ENCODE measurements around the gene GNA12.

Gene GNA12

DNA sequence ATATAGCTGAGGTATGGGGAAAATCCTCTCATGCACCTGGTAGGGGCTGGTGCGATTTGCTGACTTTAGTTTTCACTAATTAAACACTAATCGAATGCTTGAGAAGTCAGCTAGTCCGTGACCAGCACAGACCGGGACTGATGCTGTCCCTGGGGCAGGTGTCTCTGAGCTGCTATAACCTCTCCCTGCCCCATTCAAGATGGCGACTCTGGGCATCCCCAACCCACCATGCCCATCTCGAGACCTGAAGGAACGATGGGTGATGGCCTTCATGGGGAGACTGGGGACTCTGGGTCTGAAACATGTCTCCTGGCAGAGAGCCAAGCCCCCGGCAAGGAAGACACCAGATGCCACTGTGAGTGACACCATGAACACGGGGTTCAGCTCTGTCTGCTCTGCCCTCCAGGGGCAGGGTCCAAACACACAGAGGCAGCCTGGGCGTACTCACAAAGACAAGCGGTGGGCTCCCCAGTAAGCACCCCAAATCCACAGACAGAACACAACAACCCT is 57.4 kb downstream of the GNA12 start:
- peaks cover 28% of the 10 kb centered on the region for H3K36me3 ChIP-seq (ENCODE audit: insufficient read depth, low read length)
- no peak overlapping the region for H3K9ac ChIP-seq (ENCODE audit: insufficient read length)
- no peak overlapping the region for H3K27ac ChIP-seq
- no peaks in the 10 kb centered on the region for H3K9me3 ChIP-seq (ENCODE audit: low read depth, low read length)
- DNase-seq (ENCODE audit: low read depth, low spot score), result no peak
- no peak overlapping the region for H3K4me3 ChIP-seq
- TF ChIP-seq EZH2 (IDR thresholded peaks at IDR 0.05), result no peak
- no peak for TF ChIP-seq POLR2AphosphoS5 (IDR thresholded peaks at IDR 0.05; ENCODE audit: borderline replicate concordance, low read depth, low read length)

DNA sequence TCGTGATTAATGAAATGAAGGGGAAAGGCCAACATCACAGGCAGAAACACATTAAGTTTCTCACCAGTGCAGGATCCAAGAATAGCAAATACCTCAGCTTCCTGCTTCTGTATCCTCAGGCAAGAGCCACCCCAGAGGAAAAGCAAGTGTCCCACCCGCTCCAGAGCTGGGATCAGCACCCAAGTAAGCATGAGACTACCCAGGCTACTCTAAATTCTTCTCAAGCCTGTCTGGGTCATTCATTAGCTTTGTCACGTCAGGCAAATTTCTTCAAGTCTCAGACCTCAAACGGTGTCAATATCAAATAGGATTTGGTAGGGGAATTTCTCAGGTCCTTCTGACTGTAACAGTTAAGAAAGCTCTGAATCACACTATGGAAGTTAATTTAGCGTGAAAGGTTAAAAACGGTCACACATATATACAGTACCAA is 59.0 kb downstream of the GNA12 start:
- Histone ChIP-seq H3K9ac (ENCODE audit: insufficient read length) (peak overlapping the region; percentile 62), H3K9me3 (ENCODE audit: low read depth, low read length) (no peaks in the 10 kb centered on the region), H3K4me3 (peak overlapping the region; percentile 40), H3K27ac (peak overlapping the region; percentile 93), H3K36me3 (ENCODE audit: insufficient read depth, low read length) (peaks cover 29% of the 10 kb centered on the region)
- DNase-seq (ENCODE audit: low read depth, low spot score), result peak; percentile 59
- TF ChIP-seq POLR2AphosphoS5 (IDR thresholded peaks at IDR 0.05; ENCODE audit: borderline replicate concordance, low read depth, low read length), result no peak
- no peak for TF ChIP-seq FOXP2 (optimal IDR thresholded peaks at IDR 0.05; ENCODE audit: control extremely low read depth, extremely low read length, insufficient read depth)
- no peak for TF ChIP-seq EZH2 (IDR thresholded peaks at IDR 0.05)

DNA sequence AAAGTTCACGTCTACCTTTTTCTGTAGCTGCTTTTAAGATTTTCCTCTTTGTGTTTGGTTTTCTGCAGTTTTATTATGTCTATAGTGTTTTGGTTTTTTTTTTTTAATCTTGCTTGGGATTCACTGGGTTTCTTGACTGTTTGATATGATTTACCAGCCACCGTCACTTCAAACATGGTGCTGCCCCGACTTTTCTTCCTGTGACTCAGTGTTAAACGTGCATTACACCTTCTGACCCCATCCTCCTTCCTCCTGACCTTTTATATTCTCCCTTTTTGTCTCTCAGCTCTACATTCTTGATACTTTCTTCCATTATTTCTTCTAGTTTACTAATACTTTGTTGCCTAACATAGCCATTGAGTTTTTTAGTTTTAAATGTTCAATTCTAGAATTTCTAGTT is 61.5 kb downstream of the GNA12 start:
- TF ChIP-seq POLR2AphosphoS5 (IDR thresholded peaks at IDR 0.05; ENCODE audit: borderline replicate concordance, low read depth, low read length), result no peak
- no peak for TF ChIP-seq EZH2 (IDR thresholded peaks at IDR 0.05)
- no peak for TF ChIP-seq FOXP2 (optimal IDR thresholded peaks at IDR 0.05; ENCODE audit: control extremely low read depth, extremely low read length, insufficient read depth)
- DNase-seq (ENCODE audit: low read depth, low spot score), result no peak
- peaks cover 29% of the 10 kb centered on the region for H3K36me3 ChIP-seq (ENCODE audit: insufficient read depth, low read length)
- H3K9ac ChIP-seq (ENCODE audit: insufficient read length), result no peak overlapping the region
- H3K4me3 ChIP-seq, result no peak overlapping the region
- H3K27ac ChIP-seq, result no peak overlapping the region
- no peaks in the 10 kb centered on the region for H3K9me3 ChIP-seq (ENCODE audit: low read depth, low read length)

DNA sequence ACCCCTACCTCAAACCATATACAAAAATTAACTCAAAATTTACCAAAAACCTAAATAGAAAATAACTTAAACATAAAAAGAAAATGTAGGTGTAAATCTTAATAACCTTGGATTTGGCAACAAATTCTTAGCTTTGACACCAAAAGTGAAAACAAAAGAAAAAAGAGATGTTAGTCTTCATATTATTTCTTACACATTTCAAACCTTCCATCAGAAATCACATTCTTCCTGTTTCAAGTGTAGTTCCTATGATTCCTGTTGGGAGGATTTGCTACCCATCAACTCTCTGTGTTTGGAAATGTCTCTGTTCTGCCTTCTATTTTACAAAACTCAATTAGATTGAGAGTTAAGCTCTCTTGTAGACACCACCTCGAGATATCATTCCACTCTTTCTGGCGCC is 62.0 kb downstream of the GNA12 start:
- H3K9ac ChIP-seq (ENCODE audit: insufficient read length), result no peak overlapping the region
- H3K36me3 ChIP-seq (ENCODE audit: insufficient read depth, low read length), result peaks cover 34% of the 10 kb centered on the region
- H3K4me3 ChIP-seq, result no peak overlapping the region
- TF ChIP-seq POLR2AphosphoS5 (IDR thresholded peaks at IDR 0.05; ENCODE audit: borderline replicate concordance, low read depth, low read length) (no peak), EZH2 (IDR thresholded peaks at IDR 0.05) (no peak), FOXP2 (optimal IDR thresholded peaks at IDR 0.05; ENCODE audit: control extremely low read depth, extremely low read length, insufficient read depth) (no peak)
- H3K27ac ChIP-seq, result no peak overlapping the region
- DNase-seq (ENCODE audit: low read depth, low spot score), result no peak
- H3K9me3 ChIP-seq (ENCODE audit: low read depth, low read length), result no peaks in the 10 kb centered on the region

DNA sequence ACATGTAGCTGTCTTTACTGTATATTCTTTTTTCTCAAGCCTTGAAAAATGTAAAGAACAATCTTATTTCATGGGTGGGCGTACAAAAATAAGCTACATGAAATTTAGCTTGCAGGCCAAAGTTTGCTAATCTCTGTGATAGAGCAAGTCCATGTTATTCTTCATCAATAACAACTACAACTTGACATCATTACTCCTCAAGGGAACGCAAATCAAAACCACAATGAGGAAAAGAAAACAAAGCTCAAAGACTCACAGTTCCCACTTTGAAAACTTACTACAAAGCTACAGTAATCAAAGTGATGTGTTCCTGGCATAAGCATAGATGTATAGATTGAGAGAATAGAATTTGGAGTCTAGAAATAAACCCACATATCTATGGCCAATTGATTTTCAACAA is 62.5 kb downstream of the GNA12 start:
- Histone ChIP-seq H3K9me3 (ENCODE audit: low read depth, low read length) (no peaks in the 10 kb centered on the region), H3K4me3 (no peak overlapping the region), H3K27ac (no peak overlapping the region), H3K36me3 (ENCODE audit: insufficient read depth, low read length) (peaks cover 35% of the 10 kb centered on the region), H3K9ac (ENCODE audit: insufficient read length) (no peak overlapping the region)
- no peak for DNase-seq (ENCODE audit: low read depth, low spot score)
- TF ChIP-seq FOXP2 (optimal IDR thresholded peaks at IDR 0.05; ENCODE audit: control extremely low read depth, extremely low read length, insufficient read depth) (no peak), POLR2AphosphoS5 (IDR thresholded peaks at IDR 0.05; ENCODE audit: borderline replicate concordance, low read depth, low read length) (no peak), EZH2 (IDR thresholded peaks at IDR 0.05) (no peak)

DNA sequence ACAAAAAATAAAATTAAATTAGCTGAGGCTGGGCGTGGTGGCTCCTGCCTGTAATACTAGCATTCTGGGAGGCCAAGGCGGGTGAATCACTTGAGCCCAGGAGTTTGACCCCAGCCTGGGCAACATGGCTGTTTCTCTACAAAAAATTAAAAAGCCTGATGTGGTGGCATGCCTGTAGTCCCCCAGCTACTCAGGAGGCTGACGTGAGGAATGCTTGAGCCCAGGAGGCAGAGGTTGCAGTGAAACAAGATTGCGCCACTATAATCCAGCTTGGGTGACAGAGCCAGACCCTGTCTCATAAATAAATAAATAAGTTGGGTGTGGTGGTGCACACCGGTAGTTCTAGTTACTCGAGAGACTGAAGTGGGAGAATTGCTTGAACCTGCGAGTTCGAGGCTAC is 65.1 kb downstream of the GNA12 start:
- Histone ChIP-seq H3K36me3 (ENCODE audit: insufficient read depth, low read length) (peaks cover 27% of the 10 kb centered on the region), H3K27ac (peak overlapping the region; percentile 90; the same call in 1 of the 2 replicates), H3K9me3 (ENCODE audit: low read depth, low read length) (no peaks in the 10 kb centered on the region), H3K9ac (ENCODE audit: insufficient read length) (no peak overlapping the region), H3K4me3 (no peak overlapping the region)
- TF ChIP-seq EZH2 (IDR thresholded peaks at IDR 0.05) (no peak), POLR2AphosphoS5 (IDR thresholded peaks at IDR 0.05; ENCODE audit: borderline replicate concordance, low read depth, low read length) (no peak), FOXP2 (optimal IDR thresholded peaks at IDR 0.05; ENCODE audit: control extremely low read depth, extremely low read length, insufficient read depth) (no peak)
- no peak for DNase-seq (ENCODE audit: low read depth, low spot score)

DNA sequence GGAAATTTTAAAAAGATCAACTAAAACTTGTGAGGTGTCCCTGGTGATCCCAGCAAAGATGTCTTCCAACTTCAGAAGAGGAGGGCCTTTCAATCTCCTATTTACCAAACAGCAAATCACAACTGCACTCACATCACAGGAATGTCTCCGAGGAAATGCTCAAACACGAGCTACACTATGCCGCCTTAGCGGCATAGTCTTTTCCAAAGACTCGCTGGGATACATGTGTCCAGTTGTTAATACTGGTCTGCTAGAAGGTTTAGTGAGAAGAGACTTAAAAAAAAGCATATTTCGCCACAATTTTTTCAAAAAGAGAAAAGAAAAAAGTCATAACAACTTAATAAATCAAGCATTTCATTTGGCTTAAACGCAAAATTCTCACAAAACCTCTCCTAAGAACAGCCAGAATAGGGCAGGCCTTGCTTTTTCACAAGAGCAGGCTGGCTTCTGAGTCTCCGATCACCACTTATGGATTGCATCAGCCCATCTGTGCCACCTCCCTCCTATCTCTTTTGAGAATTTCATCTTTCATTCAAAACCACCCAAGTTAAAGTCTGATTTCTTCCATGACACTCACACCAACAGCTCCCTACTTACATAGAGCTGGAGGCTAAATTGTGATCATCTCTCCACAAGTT is 66.1 kb downstream of the GNA12 start:
- no peak for DNase-seq (ENCODE audit: low read depth, low spot score)
- TF ChIP-seq FOXP2 (optimal IDR thresholded peaks at IDR 0.05; ENCODE audit: control extremely low read depth, extremely low read length, insufficient read depth), result no peak
- TF ChIP-seq EZH2 (IDR thresholded peaks at IDR 0.05), result no peak
- TF ChIP-seq POLR2AphosphoS5 (IDR thresholded peaks at IDR 0.05; ENCODE audit: borderline replicate concordance, low read depth, low read length), result no peak
- Histone ChIP-seq H3K36me3 (ENCODE audit: insufficient read depth, low read length) (peaks cover 24% of the 10 kb centered on the region), H3K9ac (ENCODE audit: insufficient read length) (peak overlapping the region; percentile 46), H3K9me3 (ENCODE audit: low read depth, low read length) (no peaks in the 10 kb centered on the region), H3K4me3 (no peak overlapping the region), H3K27ac (peak overlapping the region; percentile 90)

DNA sequence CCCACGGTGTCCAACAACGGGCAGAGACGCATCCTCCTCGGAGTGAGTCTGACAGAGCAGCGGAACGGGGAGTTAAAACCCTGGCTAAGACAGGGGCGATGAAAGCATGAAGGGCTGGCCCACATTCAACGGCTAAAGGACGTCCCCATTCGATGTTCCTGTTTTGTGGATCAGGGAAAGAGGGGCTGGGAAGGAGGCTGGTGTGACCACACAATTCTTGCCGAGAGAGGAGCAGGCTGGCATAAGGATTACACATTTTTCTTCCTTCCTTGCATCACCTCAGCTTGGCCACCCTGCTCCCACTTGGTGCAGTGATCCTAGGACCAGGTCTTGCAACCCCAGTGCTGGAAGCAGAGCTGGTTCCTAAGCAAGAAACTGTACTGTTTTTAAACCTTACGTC is 67.7 kb downstream of the GNA12 start:
- TF ChIP-seq EZH2 (IDR thresholded peaks at IDR 0.05) (no peak), POLR2AphosphoS5 (IDR thresholded peaks at IDR 0.05; ENCODE audit: borderline replicate concordance, low read depth, low read length) (no peak), FOXP2 (optimal IDR thresholded peaks at IDR 0.05; ENCODE audit: control extremely low read depth, extremely low read length, insufficient read depth) (no peak)
- Histone ChIP-seq H3K36me3 (ENCODE audit: insufficient read depth, low read length) (peaks cover 24% of the 10 kb centered on the region), H3K4me3 (no peak overlapping the region), H3K27ac (no peak overlapping the region), H3K9me3 (ENCODE audit: low read depth, low read length) (no peaks in the 10 kb centered on the region), H3K9ac (ENCODE audit: insufficient read length) (no peak overlapping the region)
- DNase-seq (ENCODE audit: low read depth, low spot score), result no peak

DNA sequence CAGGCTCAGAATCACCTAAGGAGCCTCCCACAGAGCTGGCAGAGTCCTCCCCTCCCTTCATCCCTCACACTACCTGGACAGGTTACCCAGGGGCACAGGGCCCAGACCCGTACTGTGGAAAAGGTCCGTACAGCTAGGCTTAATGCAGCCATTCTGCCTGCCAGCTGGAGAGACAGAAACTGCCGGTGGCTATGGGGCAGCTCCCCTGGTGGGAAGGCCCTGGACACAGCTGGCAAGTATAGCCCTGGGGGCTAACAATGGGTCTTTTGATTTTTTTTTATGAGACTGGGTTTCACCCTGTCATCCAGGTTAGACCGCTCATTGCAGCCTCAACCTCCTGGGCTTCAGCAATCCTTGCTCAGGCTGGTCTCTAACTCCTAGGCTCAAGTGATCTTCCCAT is 68.3 kb downstream of the GNA12 start:
- Histone ChIP-seq H3K36me3 (ENCODE audit: insufficient read depth, low read length) (peaks cover 27% of the 10 kb centered on the region), H3K9ac (ENCODE audit: insufficient read length) (no peak overlapping the region), H3K4me3 (no peak overlapping the region), H3K9me3 (ENCODE audit: low read depth, low read length) (no peaks in the 10 kb centered on the region), H3K27ac (no peak overlapping the region)
- TF ChIP-seq EZH2 (IDR thresholded peaks at IDR 0.05), result no peak
- no peak for TF ChIP-seq FOXP2 (optimal IDR thresholded peaks at IDR 0.05; ENCODE audit: control extremely low read depth, extremely low read length, insufficient read depth)
- TF ChIP-seq POLR2AphosphoS5 (IDR thresholded peaks at IDR 0.05; ENCODE audit: borderline replicate concordance, low read depth, low read length), result no peak
- DNase-seq (ENCODE audit: low read depth, low spot score), result no peak

All from SK-N-MC (cell line).